PC-3 (cell line): Measurements from ENCODE around the gene MRTFA. TPM values are rescaled to one million over a fixed set of nuclear protein-coding genes. Genes with fewer than 3 reads are reported as not detected.

Experiments used
- ATAC-seq: fragments of 200-7000 bp; cut with Tn5 transposase; 2 replicates; pipeline ENCODE4 v1.9.1; 2020; ENCODE audit warnings: mild to moderate bottlenecking, moderate library complexity
- BruUV-seq: library from RNA; stranded (reverse); fragments of 400-500 nt; replicated peaks from 2 replicates; lab custom pipeline; 2021; lab: Mats Ljungman, UMichigan
- CTCF ChIA-PET: fragments of 300-600 bp; sonication (Branson Sonifier 250); formaldehyde crosslinking; loops from one replicate; lab custom pipeline; 2022; ENCODE audit warnings: antibody characterized with exemption; lab: Charles Lee
- POLR2A ChIA-PET: fragments of 300-600 bp; sonication (Branson Sonifier 250); formaldehyde crosslinking; loops from one replicate; lab custom pipeline; 2022; ENCODE audit warnings: antibody characterized with exemption; ENCODE audit not compliant: unreplicated experiment; lab: Charles Lee
- DNase-seq: peaks from one replicate; pipeline ENCODE4 v3.0.0-alpha.2; 2015
- H2AFZ ChIP-seq: fragments of 300-600 bp; sonication (generic); 2 replicates; pipeline ENCODE4 v1.6.0; 2016; ENCODE audit warnings: antibody characterized with exemption, low read length
- H3F3A ChIP-seq: fragments of 300-600 bp; sonication (generic); one replicate; pipeline ENCODE4 v1.6.0; 2017; ENCODE audit warnings: antibody characterized with exemption, low read length, control low read depth, mild to moderate bottlenecking; ENCODE audit not compliant: unreplicated experiment
- H3K27ac ChIP-seq: fragments of 300-600 bp; sonication (generic); 2 replicates; pipeline ENCODE4 v1.5.1; 2016; ENCODE audit warnings: mild to moderate bottlenecking, low read length
- H3K27me3 ChIP-seq: fragments of 300-600 bp; sonication (generic); 2 replicates; pipeline ENCODE4 v1.6.1; 2016; ENCODE audit warnings: low read length, mixed read lengths
- H3K36me3 ChIP-seq: fragments of 300-600 bp; sonication (generic); 2 replicates; pipeline ENCODE4 v1.6.1; 2016; ENCODE audit warnings: low read depth, mixed run types, low read length, mixed read lengths
- H3K4me1 ChIP-seq: fragments of 300-600 bp; sonication (generic); 2 replicates; pipeline ENCODE4 v1.5.1; 2016; ENCODE audit warnings: low read length; ENCODE audit not compliant: insufficient read depth
- H3K4me2 ChIP-seq: fragments of 300-600 bp; sonication (generic); 2 replicates; pipeline ENCODE4 v1.6.0; 2016; ENCODE audit warnings: low read length
- H3K4me3 ChIP-seq: fragments of 300-600 bp; sonication (generic); 2 replicates; pipeline ENCODE4 v1.5.1; 2016; ENCODE audit warnings: mild to moderate bottlenecking, low read length, mixed read lengths
- H3K79me2 ChIP-seq: fragments of 300-600 bp; sonication (generic); 2 replicates; pipeline ENCODE4 v1.6.1; 2017; ENCODE audit warnings: low read length, mixed read lengths
- H3K9ac ChIP-seq: fragments of 300-600 bp; sonication (generic); 2 replicates; pipeline ENCODE4 v1.6.0; 2016; ENCODE audit warnings: mild to moderate bottlenecking, low read length
- H3K9me2 ChIP-seq: fragments of 300-600 bp; sonication (generic); replicated peaks from 2 replicates; pipeline ENCODE4 v1.6.1; 2016; ENCODE audit warnings: mixed run types, low read length, mixed read lengths
- H3K9me3 ChIP-seq: fragments of 300-600 bp; sonication (generic); 2 replicates; pipeline ENCODE4 v1.6.1; 2016; ENCODE audit warnings: low read length, mixed read lengths
- H4K20me1 ChIP-seq: fragments of 300-600 bp; sonication (generic); 2 replicates; pipeline ENCODE4 v1.6.1; 2016; ENCODE audit warnings: low read length, mixed read lengths
- CTCF ChIP-seq: fragments of 300-600 bp; sonication (generic); conservative IDR thresholded peaks from 2 replicates; pipeline ENCODE4 v1.5.1; 2017; ENCODE audit warnings: antibody characterized with exemption, low read depth, mild to moderate bottlenecking, low read length
- EZH2 ChIP-seq: fragments of 300-600 bp; sonication (generic); IDR thresholded peaks from one replicate; pipeline ENCODE4 v1.6.1; 2017; ENCODE audit warnings: antibody characterized with exemption, mild to moderate bottlenecking, low read length; ENCODE audit not compliant: unreplicated experiment
- EZH2phosphoT487 ChIP-seq: fragments of 300-600 bp; sonication (generic); IDR thresholded peaks from 2 replicates; pipeline ENCODE4 v1.6.1; 2018; ENCODE audit warnings: mild to moderate bottlenecking, antibody characterized with exemption, low read length, borderline replicate concordance
- intact Hi-C: fragments of 100-400 bp; cut with micrococcal nuclease; formaldehyde crosslinking; loops from 2 replicates; pipeline ENCODE4 v1.9.0; 2023
- total RNA-seq: library from RNA; depleted of rRNA; stranded (reverse); fragments of >200 nt; gene quantifications from 2 replicates; pipeline ENCODE4 v1.2.3, GENCODE V29; 2014; rRNA removed

MRTFA gene
- total RNA-seq, 1 experiment from 2014 or later, result 32.6 TPM

GRCh38 chr22:40361100-40361499 is 275.4 kb downstream of the MRTFA start:
- Histone ChIP-seq H3K9me3 (no peaks in the 10 kb centered on the region), H3K36me3 (peaks cover 49% of the 10 kb centered on the region), H3K9ac (no peak overlapping the region), H3K79me2 (no peaks in the 10 kb centered on the region), H3K4me2 (no peak overlapping the region), H3K27me3 (no peaks in the 10 kb centered on the region), H3K27ac (no peak overlapping the region), H2AFZ (no peak overlapping the region), H4K20me1 (no peaks in the 10 kb centered on the region), H3K9me2 (no peaks in the 10 kb centered on the region), H3K4me1 (no peaks in the 10 kb centered on the region), H3K4me3 (no peak overlapping the region), H3F3A (no peaks in the 10 kb centered on the region)
- ChIA-PET POLR2A (no interaction called here), CTCF (no interaction called here)
- TF ChIP-seq CTCF (no peak), EZH2phosphoT487 (no peak), EZH2 (no peak)
- intact Hi-C loops, result no loop called here
- ATAC-seq (no peak), DNase-seq (no peak)
- no TSS peak for BruUV-seq

Other genes starting within 250 kb of the MRTFA start
- gene MCHR1, start 42.8 kb upstream of the MRTFA start, total RNA-seq, result not detected in 2 replicates
- 18.3 and 24.7 TPM in 2 replicates for gene SLC25A17, start 182.6 kb upstream of the MRTFA start, total RNA-seq
- 136 and 143 TPM in 2 replicates for gene ST13, start 219.9 kb upstream of the MRTFA start, total RNA-seq
- 7.9 and 8.5 TPM in 2 replicates for gene XPNPEP3, start 220.4 kb upstream of the MRTFA start, total RNA-seq
- gene DNAJB7, start 225.4 kb upstream of the MRTFA start, total RNA-seq, result not detected in 2 replicates